ENCODE data around the gene ACTL10.
"Not testable (repeated sequence)": the region's sequence is repeated elsewhere in the genome, so short reads cannot be mapped to it uniquely, and the experiment has no call there.

ACTL10 gene

DNA sequence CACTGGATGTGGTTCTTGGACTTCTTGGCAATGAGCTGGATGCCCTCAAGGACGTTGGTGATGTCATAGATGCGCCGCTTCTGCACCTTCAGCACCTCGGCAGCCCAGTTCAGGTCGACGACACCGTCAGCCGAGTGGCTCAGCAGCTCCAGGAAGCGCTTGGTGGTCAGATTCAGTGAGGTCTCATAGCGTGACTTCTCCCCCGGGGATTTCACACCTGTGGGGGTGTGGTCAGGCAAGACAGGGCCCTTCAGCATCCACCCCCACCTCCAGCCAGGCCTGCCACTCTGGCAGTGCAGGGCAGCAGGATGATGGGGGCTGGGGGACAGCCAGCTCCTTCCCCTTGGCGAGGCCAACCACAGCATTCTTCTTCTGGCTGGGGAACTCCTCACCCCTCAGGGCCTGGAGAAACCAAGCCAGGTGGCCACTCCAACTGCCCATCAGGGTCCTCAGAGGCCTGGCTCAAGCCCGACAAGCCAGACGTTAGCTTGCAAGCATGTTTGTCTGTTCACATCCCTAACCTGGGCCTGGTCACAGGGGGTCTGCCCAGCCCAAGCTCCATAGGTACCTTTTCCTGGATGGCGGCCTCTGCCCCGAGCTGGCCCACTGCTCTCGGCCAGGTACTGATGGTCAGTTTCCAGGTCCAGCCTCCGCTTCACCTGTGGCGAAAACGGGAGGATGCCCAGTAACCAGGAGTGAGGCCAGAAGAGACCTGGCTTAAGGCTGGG lies 13.2 kb downstream of the ACTL10 start:
- DNase-seq = no peak

DNA sequence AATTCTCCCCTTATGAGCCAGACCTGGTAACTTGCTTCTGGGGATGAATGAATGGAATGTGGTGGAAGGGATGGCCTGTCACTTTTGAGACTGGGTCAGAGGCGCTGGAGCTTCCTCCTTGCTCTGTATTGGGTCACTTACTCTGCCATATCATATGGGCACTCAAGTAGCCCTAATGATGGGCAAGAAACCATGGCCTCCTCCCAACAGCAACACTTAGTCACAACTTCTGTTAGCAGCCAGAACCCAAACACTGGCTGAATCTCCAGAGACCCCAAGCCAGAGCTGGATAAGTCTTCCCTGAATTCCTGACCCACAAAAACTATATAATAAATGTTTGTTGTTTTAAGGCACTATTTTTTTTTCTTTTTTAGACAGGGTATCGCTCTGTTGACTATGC lies 13.9 kb downstream of the ACTL10 start:
- DNase-seq = no peak

DNA sequence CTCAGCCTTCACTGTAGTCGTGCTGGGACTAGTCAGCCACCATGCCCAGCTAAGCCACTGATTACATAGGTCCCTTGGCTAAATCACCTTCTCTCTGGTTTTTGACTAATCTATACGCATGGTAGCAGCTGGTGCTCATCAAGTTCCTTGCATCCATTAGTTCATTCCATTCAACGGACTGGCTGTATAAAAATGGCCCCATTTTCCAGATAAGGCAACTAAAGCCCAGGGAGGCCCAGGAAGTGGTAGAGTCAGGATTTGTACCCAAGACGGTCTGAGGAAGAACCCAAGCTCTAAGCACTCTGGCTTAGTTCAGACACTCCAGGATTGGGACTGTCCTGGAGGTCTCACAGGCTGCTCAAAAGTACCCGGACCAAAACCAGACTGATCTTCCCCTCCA lies 14.5 kb downstream of the ACTL10 start:
- no peak for DNase-seq

GRCh38 chr20:33681728-33682353 lies 15.1 kb downstream of the ACTL10 start:
- DNase-seq = no peak

DNA sequence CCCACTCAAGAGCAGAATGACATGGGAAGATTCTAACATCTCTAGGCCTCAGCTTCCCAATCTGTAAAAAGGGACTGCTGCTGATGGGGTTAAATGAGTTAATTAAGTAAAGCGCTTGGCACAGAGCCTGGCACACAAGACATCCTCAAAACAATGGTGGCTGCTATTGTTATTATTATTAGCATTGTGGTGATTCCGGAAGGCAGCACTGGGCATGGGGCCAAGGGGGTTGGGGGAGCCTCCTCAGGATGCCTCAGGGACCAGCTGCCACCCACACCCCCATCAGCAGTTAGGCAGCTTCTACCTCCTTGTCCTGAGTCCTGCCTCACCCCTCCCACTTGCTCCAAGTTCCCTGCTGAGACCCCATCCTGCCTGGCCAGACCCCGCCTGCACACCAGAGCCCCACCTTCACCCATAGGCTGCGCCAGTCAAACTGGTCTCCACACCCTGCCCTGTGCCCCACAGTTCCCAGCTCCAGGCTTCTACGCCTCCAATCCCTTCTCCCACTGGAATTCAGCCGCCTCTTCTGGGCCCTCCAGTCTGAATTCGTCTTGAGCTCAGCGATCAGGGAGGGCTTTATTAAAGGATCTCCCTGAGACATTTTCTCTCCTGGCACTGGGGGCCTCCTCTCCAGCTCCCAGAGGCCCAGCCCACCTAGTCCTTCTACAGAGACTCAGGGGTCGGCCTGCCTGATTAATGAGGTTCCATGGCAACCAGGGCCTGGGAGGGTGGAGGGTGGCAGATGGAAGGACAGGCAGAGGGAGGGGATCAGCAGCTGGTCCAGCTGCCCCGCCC lies 18.0 kb downstream of the ACTL10 start:
- DNase-seq = no peak

DNA sequence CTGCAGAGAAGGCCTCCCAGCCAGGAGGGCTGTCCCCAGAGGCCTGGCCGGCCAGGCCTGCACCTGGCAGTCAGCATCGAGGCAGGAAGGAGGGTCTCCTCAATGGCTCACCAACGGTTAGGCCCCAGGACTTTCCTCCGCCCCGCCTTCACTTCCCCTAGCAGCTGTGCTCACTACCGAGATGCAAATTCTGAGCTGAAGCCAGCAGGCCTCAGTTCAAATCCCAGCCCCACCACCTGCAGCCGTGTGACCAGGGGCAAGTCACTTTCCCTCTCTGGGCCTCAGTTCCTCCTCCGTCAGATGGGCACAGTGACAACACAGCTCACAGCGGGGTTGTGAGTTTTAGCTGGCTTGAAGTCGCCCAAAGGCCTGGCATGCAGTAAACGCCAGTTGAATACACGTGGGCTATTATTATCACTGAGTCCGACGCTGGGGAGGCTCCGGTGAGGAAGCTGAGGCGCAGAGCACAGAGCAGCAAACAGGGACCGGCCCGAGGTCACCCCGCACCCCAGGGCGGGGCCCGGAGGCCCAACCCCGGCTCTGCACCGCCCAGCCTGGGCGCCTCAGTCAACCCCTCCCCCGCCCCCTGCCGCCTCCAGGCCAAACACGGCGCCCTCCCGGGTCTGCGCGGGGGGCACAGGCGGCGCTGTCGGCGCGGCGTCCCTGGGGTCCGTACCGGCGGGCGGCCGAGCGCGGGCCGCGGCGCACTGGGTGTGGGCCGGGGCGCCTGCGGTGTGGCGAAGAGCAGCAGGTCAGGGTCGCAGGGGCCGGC lies 18.8 kb downstream of the ACTL10 start:
- DNase-seq = no peak

- peak; percentile 74 for DNase-seq
Observed at GRCh38 chr20:33686100-33686983, 19.6 kb downstream of the ACTL10 start, which contains the start of gene E2F1. TSS of gene E2F1 (minus strand) at chr20:33686385. CDS start at chr20:33686264, 121 bp downstream.

- DNase-seq = no peak
Observed at GRCh38 chr20:33686984-33687366, 20.2 kb downstream of the ACTL10 start.

DNA sequence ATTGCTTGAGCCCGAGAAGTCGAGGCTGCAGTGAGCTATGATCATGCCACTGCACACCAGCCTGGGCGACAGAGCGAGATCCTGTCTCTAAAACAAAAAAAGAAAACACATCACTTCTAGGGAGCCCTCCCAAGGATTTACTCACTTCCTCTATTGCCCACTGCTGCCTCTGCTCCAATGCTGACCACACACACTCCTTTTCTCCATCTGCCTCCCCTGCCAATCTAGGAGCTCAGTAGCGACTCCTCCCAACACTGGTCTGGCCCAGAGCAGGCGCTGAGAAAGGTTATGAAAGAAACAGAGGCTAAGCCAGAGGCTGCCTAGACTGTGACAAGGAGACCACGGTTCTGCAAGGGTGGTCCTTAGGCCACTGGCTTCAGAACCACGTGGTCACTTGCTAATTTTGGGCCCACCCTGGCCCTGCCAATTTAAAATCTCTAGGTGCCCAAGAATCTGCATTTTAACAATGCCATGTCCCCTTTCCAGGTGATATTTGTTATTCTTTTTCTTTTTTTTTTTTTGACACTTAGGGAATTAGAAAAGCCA lies 20.7 kb downstream of the ACTL10 start:
- no peak for DNase-seq

DNA sequence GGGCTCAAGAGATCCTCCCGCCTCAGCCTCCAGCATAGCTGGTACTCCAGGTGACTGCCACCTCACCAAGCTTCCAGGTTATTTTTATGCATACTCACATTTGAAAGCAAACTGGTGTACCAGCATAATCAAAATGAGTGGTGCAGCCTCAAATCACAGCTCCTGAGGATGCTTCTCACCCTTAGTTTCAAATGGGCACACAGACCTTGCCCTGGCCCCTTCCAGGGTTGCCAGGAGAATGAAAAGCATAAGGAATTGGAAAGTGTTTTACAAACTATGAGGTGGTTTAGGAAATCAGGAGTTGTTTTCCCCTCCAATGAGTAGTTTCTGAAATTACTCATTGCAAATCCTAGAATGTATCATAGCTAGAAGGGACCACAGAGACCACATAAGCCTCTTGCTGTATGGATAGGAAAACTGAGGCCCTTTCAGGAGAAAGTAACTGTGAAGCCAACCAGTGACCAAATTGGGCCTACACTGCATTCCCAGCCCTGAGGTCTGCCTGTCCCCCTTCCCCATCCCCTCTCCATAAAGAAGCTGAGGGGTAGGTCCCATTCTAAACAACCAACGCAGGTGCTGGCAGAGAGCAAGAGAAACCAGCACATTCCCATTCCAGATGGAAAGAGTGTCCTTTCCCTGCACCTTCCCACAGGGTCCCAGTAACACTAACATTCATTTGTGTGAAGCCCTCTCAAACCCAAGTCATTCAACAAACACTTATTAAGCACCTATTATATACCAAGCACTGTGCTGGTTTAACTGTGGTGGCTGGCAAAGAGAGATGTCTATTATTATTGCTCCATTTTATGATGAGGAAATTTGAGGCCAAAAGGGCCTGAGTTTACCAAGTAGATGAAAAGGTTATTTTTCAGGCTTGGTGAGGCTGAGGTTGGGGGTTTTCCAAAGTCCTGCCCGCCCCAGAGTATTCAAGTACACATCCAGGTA lies 21.5 kb downstream of the ACTL10 start:
- no peak for DNase-seq

- no peak for DNase-seq
Observed at GRCh38 chr20:33688938-33689424, 22.2 kb downstream of the ACTL10 start.

- DNase-seq = no peak
Observed at GRCh38 chr20:33689493-33689892, 22.8 kb downstream of the ACTL10 start.

DNA sequence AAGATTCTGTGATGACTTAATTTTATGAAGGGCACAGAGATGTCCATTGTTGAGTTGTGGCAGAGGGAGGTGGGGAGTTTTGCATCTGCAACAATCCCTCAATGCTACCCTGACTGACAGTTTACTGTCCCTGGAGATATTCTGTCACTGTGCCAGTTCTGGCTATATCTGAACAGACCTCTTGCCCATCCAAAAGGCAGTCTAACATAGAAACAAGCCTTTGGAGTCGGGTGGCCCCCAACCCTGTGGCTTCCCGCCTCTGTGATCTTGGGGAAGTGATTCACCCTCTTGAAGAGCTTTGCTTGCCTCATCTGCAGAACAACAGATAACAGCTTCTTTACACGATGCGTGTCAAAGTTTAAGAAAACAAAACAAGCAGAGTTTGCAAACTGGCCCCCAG lies 23.2 kb downstream of the ACTL10 start:
- no peak for DNase-seq

DNA sequence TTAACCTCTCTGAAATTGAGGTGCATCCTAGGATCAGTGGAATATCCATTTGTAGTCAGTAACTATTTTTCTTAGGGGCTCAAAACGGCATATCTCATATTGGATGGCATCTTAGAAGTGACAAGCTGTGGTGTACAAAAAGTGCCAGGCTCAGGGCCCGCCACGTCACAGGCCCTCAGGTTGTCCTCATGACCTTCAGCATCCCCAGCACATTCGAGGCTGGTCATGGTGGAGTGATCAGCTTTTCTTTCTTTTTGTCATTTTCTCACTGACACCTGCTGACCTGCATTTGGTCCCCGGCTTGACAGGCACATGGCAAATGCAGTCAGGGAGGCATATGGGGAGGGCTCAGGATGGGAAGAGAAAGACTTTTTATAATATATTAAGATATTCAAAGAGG lies 26.5 kb downstream of the ACTL10 start:
- DNase-seq = no peak

GRCh38 chr20:33693741-33694638 lies 27.2 kb downstream of the ACTL10 start:
- DNase-seq = no peak

GRCh38 chr20:33694639-33695012 lies 27.9 kb downstream of the ACTL10 start:
- no peak for DNase-seq

- no peak for DNase-seq
Observed at GRCh38 chr20:33696448-33696847, 29.7 kb downstream of the ACTL10 start.

GRCh38 chr20:33697129-33697528 lies 30.4 kb downstream of the ACTL10 start:
- DNase-seq = no peak

- not testable (repeated sequence) for DNase-seq
Observed at GRCh38 chr20:33698966-33699365, 32.2 kb downstream of the ACTL10 start.

Data from NCI-H1436 treated with DMSO at 0.1 percent for 48 hours (cell line).